Esophagus squamous epithelium (tissue), 5 donors: ENCODE data around the gene GBP1. TPM values are rescaled to one million over a fixed set of nuclear protein-coding genes. Genes with fewer than 3 reads are reported as not detected.

Source experiments
- DNase-seq: peaks from one replicate; lab custom pipeline; 2025; lab: John Stamatoyannopoulos, UW
- H3K27ac ChIP-seq, 4 donors: fragments of 200-600 bp; sonication (generic); one replicate each; pipeline ENCODE4 v1.5.1; 2016 to 2019; ENCODE audit warnings: mild to moderate bottlenecking in 1 of 4
- H3K27me3 ChIP-seq, 4 donors: fragments of 200-600 bp; sonication (generic); 1 replicate in 3 of 4; 2 replicates in 1 of 4; pipeline versions ENCODE4 v1.5.1 to v1.6.0; 2017 to 2021; ENCODE audit warnings: antibody characterized with exemption in 1 of 4
- H3K36me3 ChIP-seq, 3 donors: fragments of 200-600 bp; sonication (generic); one replicate each; pipeline ENCODE4 v1.5.1; 2016 to 2019
- H3K4me1 ChIP-seq, 3 donors: fragments of 200-600 bp; sonication (generic); one replicate each; pipeline ENCODE4 v1.5.1; 2017 to 2019
- H3K4me3 ChIP-seq, 4 donors: fragments of 200-600 bp; sonication (generic); 1 replicate in 3 of 4; 2 replicates in 1 of 4; pipeline ENCODE4 v1.5.1; 2016 to 2019; ENCODE audit warnings: mild to moderate bottlenecking in 2 of 4, moderate library complexity in 1 of 4
- H3K9me3 ChIP-seq, 3 donors: fragments of 200-600 bp; sonication (generic); one replicate each; pipeline ENCODE4 v1.5.1; 2016 to 2019
- CTCF ChIP-seq, 6 experiments: fragments of 450-650 bp in 4 of 6; fragments of 200-600 bp in 2 of 6; sonication (generic) in 2 of 6; IDR thresholded peaks; one replicate each; pipeline ENCODE4 v1.5.1; 2016 to 2019; ENCODE audit warnings: antibody characterized with exemption in 6 of 6, mild to moderate bottlenecking in 4 of 6, moderate library complexity in 4 of 6
- POLR2A ChIP-seq, 4 donors: fragments of 450-650 bp; IDR thresholded peaks; one replicate each; pipeline ENCODE4 v1.6.1; 2017; ENCODE audit warnings: antibody characterized with exemption in 4 of 4, mild to moderate bottlenecking in 4 of 4, moderate library complexity in 3 of 4
- WGBS, 2 donors: methylation state at CpG; one replicate each; pipeline ENCODE4 v1.1.5; 2018; 5-methylcytosine and 5-hydroxymethylcytosine counted together
- intact Hi-C: fragments of 100-400 bp; cut with DNase I; formaldehyde crosslinking; loops from one replicate; pipeline ENCODE4 v1.15.0; 2022
- total RNA-seq, 4 donors: library from RNA; depleted of rRNA; stranded (reverse); fragments of >200 nt; gene quantifications; one replicate each; pipeline ENCODE4 v1.1.0, GENCODE V29; 2016
- donor health status: DM: yes; HTN: yes; CAD: no.

The GBP1 gene
- total RNA-seq, 4 donors from 2014 or later = 6.3 to 22.1 (median 15.2) TPM

DNA sequence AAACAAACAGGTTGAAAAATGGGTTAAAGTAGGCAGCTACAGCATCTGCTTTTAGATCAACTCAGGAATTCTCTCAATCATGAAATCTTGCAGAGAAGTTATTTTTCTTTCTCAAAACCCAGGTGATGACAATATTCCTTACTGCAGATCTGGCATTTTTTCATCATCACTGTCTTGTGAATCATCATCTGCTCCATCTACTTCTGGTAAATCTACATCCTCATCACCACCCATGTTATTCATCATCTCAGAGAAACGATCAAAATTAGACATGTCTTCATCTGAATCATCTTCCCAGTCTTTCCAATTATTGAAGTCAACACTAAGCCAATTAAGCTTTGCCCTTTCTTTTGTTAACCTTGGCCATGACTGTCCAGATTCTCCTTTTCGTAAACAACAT is 39.1 kb upstream of the GBP1 start:
- intact Hi-C loops = no loop called here
- Histone ChIP-seq H3K27me3 (no peaks in the 10 kb centered on the region), H3K9me3 (no peaks in the 10 kb centered on the region), H3K27ac (no peak overlapping the region), H3K36me3 (peaks cover 8 to 50% (median 12%) of the 10 kb centered on the region in 3 donors), H3K4me3 (no peak overlapping the region), H3K4me1 (no peaks in the 10 kb centered on the region)
- TF ChIP-seq CTCF (IDR thresholded peaks at IDR 0.05) (no peak), POLR2A (IDR thresholded peaks at IDR 0.05) (no peak)
- 46 to 76% methylated on average over 2 of the region's 2 CpGs for WGBS, 2 donors
- no peak for DNase-seq

- intact Hi-C loops = no loop called here
- no peak for TF ChIP-seq POLR2A (IDR thresholded peaks at IDR 0.05)
- no peak for TF ChIP-seq CTCF (IDR thresholded peaks at IDR 0.05)
These were observed 37.0 kb upstream of the GBP1 start for GRCh38 chr1:89102021-89102420.

GRCh38 chr1:89100412-89100811 is 35.4 kb upstream of the GBP1 start:
- 93 to 94% methylated on average over 3 of the region's 3 CpGs for WGBS, 2 donors
- intact Hi-C loops = no loop called here
- TF ChIP-seq POLR2A (IDR thresholded peaks at IDR 0.05) (no peak), CTCF (IDR thresholded peaks at IDR 0.05) (no peak)
- Histone ChIP-seq H3K36me3 (peaks cover 0 to 13% (median 0%) of the 10 kb centered on the region in 3 donors), H3K9me3 (peaks cover 0 to 4% (median 4%) of the 10 kb centered on the region in 3 donors), H3K4me3 (no peak overlapping the region), H3K27me3 (no peaks in the 10 kb centered on the region), H3K4me1 (no peaks in the 10 kb centered on the region), H3K27ac (no peak overlapping the region)
- DNase-seq = no peak

More at GRCh38 chr1:89102021-89102420, 37.0 kb upstream of the GBP1 start:
- H3K27me3 ChIP-seq = no peaks in the 10 kb centered on the region
- peaks cover 0 to 29% (median 5%) of the 10 kb centered on the region in 3 donors for H3K36me3 ChIP-seq
- no peak overlapping the region for H3K27ac ChIP-seq
- H3K9me3 ChIP-seq = no peaks in the 10 kb centered on the region
- DNase-seq = no peak
- no peaks in the 10 kb centered on the region for H3K4me1 ChIP-seq
- no peak overlapping the region for H3K4me3 ChIP-seq

DNA sequence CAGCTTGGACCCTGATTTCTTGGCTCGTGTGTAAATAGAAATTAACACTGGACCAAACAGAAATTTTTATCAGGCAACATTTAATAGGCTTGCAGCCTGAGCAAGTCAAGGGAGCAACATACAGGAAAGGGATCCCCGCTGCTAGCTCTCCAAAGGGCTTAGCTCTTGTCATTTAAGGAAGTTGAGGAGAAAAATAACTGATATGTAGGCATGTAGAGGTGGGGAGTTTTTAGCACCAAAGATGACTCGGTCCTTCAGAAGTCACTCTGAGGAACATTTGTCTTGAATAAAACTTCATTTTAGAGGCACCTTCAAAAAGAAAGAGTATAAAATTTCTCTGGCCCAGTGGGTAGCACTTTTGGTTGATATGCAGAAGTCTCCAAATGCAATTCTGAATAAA is 33.8 kb upstream of the GBP1 start:
- intact Hi-C loops = no loop called here
- H3K4me1 ChIP-seq = no peaks in the 10 kb centered on the region
- no peak for TF ChIP-seq CTCF (IDR thresholded peaks at IDR 0.05)
- TF ChIP-seq POLR2A (IDR thresholded peaks at IDR 0.05) = no peak
- no peak overlapping the region for H3K27ac ChIP-seq
- H3K9me3 ChIP-seq = peaks cover 0 to 4% (median 4%) of the 10 kb centered on the region in 3 donors
- WGBS, 2 donors = 63 to 83% methylated on average over 2 to 3 of the region's 3 CpGs
- no peaks in the 10 kb centered on the region for H3K36me3 ChIP-seq
- H3K27me3 ChIP-seq = no peaks in the 10 kb centered on the region
- no peak for DNase-seq
- H3K4me3 ChIP-seq = no peak overlapping the region

DNA sequence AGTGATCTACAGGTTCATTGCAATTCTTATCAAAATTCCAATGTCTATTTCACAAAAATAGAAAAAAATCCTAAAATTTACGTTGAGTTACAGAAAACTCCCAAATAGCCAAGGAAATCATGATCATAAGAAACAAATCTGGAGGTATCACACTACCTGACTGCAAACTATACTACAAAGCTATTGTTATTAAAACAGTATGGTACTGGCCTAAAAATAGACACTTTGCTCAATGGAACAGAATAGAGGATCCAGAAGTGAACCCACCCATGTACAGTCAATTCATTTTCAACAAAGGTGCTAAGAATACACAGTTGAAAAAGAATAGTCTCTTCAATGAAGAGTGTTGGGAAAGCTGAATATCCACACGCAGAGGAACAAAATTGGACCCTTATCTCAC is 30.7 kb upstream of the GBP1 start:
- Histone ChIP-seq H3K27ac (no peak overlapping the region), H3K4me3 (no peak overlapping the region), H3K4me1 (no peaks in the 10 kb centered on the region), H3K27me3 (no peaks in the 10 kb centered on the region), H3K36me3 (no peaks in the 10 kb centered on the region), H3K9me3 (peaks cover 0 to 4% (median 4%) of the 10 kb centered on the region in 3 donors)
- no peak for DNase-seq
- WGBS, 2 donors = 90 to 93% methylated on average over 2 of the region's 2 CpGs
- intact Hi-C loops = no loop called here
- no peak for TF ChIP-seq POLR2A (IDR thresholded peaks at IDR 0.05)
- TF ChIP-seq CTCF (IDR thresholded peaks at IDR 0.05) = no peak
